Measurements from ENCODE around the gene STK4.
A peak's percentile ranks its signal among the peaks of the same experiment; 100 is the strongest.

Gene STK4

DNA sequence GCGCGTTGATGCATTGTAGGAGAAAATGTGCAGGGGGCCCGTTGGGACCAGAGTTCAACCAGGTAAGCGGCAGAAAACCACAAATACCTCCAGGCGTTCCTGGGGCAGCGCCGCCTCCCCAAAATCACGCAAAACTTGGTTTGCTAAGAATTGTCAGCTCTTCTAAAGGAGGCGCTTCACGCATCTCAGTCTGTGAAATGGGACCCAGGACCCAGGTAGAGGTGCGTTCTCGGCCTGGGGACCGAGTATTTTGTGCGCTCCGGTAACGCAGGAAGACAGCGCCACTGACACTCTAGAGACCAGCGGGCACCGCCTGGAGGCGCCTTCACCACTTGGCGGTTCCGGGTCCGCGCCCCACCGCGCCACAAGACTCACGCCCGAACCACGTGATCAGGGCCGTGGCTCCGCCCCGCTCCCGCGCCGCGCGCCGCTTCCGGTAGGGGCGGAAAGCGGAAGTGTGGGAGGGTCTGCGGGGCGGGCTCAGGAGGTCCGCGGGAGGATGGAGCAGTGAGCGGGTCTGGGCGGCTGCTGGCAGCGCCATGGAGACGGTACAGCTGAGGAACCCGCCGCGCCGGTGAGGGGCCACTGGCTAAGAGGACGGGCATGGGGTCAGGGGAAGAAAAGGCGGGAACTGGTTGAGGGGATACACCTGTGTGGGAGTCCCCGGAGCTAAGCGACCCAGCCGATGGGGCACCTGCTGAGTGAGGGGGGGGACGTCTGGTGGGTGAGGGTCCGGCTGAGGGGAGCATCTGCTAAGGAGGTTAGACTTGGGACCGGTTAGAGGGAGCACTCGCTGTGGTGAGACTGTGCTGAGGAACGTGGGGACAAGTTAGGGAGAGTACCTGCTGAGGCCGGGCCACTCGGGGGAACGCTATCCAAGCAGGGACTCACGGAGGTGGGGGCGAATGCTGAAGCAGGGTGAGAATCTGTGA is at the start of gene STK4:
STK4 (plus strand) TSS at position 483 of the 932 bp plus-strand sequence; CDS start at position 540, 57 bp downstream.
- peak; percentile 94 for DNase-seq (ENCODE audit: low read depth, low spot score)

DNA sequence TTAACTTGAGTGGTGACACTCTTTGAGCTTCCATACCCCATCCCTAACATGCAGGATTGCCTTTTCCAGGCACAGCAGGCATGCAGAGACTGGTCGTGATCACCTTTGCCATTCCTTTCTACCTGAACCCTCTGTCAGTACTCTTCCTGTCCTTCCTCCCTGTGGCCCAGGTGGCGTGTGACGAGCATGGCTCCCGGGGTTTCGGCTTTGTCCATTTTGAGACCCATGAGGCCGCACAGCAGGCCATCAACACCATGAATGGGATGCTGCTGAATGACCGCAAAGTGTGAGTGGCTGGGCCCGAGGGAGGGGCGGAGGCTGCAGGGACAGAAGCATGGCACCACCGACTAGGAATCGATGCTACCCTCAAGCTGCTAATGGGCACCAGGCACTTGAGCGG is 49.7 kb upstream of the STK4 start:
- DNase-seq (ENCODE audit: low read depth, low spot score) = no peak

DNA sequence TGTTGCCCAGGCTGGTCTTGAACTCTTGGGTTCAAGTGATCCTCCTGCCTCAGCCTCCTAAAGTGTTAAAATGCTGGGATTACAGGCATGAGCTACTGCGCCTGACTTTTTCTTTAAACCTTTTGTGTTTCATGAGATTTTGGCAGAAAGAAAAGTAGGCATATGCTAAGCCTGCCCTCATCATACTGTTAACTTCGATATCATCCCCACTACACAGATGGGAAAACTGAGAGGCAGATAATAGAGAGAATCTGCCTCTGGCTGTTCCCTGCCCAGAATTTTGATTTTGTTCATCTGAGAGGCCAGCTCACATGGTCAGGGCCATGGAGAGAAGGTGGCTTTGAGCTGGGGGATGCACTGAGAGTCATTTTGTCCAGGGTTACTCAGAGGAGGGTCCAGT is 48.9 kb upstream of the STK4 start:
- DNase-seq (ENCODE audit: low read depth, low spot score) = no peak

DNA sequence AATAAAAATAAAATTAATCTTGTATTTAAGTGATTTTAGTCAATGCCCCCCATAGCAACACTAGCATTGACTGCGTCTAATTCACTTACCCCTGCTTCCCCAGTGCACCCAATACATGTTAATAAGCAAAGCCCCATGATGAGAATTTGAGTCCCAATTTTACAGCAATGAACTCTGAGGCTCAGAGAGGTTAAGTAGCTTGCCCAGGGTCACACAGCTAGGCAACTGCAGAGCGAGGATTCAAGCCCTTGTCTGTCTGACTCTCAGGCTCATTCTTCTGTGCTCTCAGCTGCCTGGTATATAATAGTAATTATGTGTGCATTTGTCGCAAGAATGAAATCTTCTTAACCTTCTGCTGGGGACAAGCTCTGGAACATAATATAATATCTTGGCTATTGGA is 48.0 kb upstream of the STK4 start:
- no peak for DNase-seq (ENCODE audit: low read depth, low spot score)

DNA sequence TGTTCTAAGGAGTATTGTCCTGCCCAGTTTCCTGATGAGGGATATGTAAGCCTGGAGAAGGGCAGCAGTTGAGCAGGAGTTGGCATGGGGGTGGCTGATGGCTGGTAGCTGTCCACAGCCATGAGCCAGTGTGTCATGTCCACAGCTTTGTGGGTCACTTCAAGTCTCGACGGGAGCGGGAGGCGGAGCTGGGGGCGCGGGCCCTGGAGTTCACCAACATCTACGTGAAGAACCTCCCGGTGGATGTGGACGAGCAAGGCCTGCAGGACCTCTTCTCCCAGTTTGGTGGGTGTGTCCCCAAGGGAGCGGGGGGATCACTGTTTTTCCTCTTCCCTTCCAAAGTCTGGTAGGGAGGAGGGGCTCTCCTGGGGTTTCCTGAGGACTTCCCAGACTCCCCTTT is 47.6 kb upstream of the STK4 start:
- no peak for DNase-seq (ENCODE audit: low read depth, low spot score)

DNA sequence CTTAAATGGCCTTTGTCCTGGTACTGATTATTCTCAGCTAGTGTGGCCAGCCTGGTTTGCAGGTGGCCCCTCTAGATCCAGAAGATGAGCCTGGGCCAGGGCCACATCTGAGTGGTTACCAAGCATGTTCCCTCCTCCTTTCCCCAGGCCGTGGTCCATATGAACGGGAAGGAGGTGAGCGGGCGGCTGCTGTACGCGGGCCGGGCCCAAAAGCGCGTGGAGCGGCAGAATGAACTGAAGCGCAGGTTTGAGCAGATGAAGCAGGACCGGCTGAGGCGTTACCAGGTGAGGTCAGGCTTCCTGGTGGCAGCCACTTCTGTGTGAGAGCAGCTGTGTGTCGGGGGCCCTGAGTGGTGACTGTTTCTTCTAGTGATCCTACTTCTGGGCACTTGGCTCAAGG is 44.9 kb upstream of the STK4 start:
- DNase-seq (ENCODE audit: low read depth, low spot score) = no peak

DNA sequence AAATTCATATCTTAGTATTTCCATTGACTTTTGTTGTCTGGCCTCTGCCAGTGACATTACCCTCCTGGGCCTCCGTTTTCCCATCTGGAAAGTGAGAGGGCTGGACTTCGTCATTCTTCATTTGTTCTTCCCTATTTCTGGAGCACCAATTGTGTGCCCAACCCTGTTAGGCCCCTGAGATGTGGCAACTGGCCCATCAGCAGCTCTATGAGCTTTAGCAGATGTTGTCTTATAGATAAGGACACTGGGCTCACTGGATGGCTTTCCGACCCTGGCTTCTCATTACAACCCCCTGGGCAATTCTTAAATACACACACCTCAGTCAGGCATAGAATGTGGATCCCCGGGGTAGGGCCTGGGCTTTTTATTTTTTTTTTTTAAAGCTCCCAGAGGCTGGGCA is 41.8 kb upstream of the STK4 start:
- DNase-seq (ENCODE audit: low read depth, low spot score) = no peak

DNA sequence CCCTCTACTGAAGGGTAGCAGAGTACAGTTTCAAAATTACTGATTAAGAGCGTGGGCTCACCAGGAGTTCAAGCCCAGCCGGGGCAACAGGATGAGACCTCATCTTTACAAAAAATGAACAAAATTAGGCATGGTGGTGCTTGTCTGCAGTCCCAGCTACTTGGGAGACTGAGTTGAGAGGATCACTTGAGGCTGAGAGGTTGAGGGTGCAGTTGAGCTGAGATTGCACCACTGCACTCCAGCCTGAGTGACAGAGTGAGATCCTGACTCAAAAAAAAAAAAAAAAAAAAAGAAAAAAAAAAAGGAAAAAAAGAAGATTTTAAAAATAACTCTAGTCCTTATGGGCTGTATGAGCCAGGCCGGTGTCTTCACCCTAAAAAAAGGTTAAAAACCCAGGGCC is 37.7 kb upstream of the STK4 start:
- DNase-seq (ENCODE audit: low read depth, low spot score) = no peak

DNA sequence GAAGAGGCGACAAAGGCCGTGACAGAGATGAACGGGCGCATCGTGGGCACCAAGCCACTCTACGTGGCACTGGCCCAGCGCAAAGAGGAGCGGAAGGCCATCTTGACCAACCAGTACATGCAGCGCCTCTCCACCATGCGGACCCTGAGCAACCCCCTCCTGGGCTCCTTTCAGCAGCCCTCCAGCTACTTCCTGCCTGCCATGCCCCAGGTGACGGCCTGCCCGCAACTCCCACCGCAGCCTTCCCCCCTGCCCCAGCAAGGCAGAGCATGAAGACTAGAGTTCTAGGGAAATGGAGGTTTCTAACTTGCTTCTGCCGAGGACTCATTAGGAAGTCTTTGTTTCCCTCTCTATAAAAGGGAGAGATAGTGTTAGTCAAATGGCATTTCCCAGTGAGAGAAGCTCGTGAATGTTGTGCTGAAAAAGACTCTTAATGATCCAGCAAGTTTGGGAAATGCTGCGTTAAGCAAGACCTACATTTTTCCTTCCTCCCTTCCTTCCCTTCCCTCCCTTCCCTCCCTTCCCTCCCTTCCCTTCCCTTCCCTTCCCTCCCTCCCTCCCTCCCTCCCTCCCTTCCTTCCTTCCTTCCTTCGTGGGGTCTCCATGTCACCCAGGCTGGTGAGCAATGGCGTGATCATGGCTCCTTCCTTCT is 35.7 kb upstream of the STK4 start:
- no peak for DNase-seq (ENCODE audit: low read depth, low spot score)

DNA sequence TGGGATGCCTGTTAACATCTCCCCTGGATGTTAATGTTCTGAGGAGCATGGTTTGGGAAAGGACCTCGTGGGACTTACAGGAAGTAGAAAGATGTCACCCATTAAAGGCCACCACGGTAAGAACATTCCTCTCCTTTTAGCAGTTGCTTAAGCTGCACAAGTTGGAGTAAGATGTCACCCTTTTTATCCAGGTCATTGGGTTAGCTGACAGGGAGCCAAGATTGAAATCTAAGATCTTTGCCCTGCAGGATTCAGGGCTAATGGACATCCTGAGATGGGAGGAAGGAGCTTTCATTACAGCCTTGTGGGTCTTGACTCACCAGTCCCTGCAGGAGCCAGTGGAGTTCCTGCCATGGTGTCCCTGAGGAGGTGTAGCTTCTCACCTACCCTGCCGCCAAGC is 34.4 kb upstream of the STK4 start:
- no peak for DNase-seq (ENCODE audit: low read depth, low spot score)

DNA sequence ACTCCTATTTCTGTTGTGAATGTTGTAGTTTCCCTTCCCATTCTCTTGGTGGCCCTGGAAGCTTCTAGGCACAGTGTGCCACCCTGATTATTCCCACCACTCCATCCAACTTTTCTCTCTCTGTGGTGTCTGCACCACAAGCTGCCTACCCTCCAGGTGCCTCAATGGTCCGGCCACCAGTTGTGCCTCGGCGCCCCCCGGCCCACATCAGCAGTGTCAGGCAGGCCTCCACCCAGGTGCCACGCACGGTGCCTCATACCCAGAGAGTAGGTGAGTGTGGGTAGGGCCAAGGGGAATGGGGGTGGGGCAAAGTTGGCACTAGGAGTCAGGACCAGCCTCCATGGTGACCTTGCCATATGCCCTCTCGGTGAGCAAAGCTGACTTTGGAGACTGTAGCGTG is 33.4 kb upstream of the STK4 start:
- no peak for DNase-seq (ENCODE audit: low read depth, low spot score)

DNA sequence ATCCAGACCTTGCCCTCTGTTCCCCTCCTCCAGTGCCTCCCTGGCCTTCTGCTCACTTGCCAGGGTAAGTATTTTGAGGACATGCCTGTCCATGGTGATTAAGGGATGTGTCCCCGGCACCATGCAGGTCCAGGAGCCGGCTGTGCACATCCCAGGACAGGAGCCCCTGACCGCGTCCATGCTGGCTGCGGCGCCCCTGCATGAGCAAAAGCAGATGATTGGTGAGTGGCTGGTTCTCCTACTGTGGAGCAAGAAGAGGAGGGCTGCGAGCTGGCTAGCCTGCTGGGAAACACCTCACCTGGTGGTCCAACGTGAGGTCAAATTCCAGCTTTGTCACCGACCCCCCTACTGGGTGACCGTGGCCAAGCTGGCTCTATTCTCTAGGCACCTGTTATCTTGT is 29.8 kb upstream of the STK4 start:
- DNase-seq (ENCODE audit: low read depth, low spot score) = no peak

DNA sequence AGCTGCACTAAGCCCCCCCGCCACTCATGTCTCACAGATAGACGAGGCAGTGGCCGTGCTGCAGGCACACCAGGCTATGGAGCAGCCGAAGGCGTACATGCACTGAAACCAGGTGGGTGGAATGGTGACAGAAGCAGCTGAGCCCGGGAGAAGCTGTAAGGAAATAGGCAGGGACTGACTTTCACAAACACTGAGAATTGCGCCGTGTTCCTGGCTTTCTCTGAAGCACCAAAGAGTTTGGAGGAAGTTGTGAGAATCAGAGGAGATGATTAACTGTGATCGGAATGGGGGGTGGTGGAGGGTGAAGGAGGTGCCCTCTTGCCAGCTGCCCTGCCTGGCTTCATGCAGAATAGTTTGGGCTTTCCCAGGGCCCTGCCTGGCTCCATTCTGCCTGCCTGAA is 27.7 kb upstream of the STK4 start:
- no peak for DNase-seq (ENCODE audit: low read depth, low spot score)

DNA sequence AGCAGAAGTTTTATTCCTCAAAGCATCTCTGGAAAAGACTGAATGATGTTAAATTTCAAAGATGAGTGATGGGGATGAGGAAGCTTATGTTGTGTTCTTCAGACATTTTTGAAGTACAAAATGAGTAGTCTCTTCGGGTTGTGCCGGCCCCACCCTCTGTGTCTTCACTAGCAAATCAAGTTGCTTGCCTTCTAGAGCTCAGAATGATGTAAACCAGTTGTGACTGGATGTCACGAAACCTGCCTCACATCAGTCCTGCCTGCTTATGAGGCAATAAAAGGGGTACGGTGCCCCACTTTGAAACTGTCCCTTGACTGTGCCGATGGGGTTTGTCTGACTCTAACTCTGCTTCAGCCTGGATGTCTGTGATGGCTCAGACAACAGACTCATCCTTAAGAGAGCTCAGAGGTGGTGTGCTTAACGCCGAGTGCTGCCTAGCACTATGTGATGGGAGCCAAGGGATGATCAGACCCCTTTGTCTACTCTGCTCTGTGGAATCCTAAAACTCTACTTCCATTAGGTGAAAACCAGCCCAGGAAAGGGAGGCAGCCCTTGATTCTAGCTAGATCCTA is 25.1 kb upstream of the STK4 start:
- DNase-seq (ENCODE audit: low read depth, low spot score) = no peak

DNA sequence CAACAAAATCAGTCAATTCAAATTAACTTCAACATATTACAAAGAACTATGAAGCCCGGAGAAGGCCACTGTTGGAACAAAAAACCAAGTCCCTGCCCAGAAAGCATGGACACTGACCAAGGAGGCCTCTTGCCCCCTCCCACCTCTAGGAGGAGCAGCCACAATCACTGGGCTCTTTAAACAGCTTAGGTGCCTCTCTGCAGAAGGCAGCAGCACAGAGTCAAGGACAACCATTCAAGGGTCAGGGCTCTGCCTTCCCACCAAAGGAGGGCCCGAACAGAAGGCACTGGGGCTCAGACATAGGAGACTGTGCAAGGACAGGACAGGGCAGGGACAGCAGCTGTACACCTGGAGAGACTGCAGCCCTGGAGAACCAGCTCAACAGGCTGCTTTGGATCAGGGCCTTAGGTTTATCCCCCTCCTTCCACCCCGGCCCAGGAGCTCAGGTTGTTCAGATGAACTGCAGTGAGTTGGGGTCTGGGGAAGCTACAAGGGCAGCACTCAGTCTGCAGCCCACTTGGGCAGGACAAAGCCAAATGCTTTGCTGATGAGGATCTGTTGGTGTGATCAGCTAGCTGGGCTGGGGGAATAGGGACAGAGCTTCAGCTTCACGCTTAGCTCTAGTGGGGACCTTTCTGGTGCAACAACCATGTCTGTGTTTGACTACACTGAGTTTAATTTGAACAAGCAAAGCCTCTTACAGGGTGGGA is 23.9 kb upstream of the STK4 start:
- no peak for DNase-seq (ENCODE audit: low read depth, low spot score)

DNA sequence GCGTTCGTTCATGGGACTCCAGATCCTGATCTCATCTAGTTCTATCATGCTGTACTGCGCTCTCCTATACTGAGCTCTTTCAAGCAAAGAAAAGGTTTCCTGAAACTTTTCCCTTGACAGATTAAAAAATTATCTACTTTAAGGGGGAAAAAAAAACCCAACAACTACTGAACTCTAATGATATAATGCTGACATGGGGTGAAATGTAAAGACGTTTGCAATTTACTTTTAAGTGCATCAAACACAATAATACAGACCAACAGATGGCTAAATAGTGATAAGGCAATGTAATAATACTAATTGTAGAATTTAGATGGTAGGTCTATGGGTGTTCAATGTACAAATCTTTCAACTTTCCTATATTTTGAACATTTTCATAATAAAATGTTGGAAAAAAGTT is 22.5 kb upstream of the STK4 start:
- DNase-seq (ENCODE audit: low read depth, low spot score) = no peak

DNA sequence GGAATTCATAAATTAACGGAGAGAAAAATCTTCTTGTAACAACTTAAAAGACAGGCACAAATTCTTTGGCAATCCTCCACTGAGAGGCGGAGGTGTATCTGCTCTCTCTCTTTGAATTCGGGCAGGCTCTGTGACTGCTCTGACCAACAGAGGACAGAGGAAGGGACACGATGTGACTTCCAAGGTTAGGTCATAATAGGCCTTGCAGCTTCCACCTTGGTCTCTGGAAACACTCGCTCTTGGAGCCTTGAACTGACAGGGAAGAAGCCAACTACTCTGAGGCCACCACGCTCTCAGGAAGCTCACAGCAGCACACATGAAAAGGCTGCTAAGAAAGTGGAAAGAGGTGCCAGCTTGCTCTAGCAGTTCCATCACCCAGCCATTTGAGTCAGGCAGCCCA is 21.1 kb upstream of the STK4 start:
- DNase-seq (ENCODE audit: low read depth, low spot score) = no peak

DNA sequence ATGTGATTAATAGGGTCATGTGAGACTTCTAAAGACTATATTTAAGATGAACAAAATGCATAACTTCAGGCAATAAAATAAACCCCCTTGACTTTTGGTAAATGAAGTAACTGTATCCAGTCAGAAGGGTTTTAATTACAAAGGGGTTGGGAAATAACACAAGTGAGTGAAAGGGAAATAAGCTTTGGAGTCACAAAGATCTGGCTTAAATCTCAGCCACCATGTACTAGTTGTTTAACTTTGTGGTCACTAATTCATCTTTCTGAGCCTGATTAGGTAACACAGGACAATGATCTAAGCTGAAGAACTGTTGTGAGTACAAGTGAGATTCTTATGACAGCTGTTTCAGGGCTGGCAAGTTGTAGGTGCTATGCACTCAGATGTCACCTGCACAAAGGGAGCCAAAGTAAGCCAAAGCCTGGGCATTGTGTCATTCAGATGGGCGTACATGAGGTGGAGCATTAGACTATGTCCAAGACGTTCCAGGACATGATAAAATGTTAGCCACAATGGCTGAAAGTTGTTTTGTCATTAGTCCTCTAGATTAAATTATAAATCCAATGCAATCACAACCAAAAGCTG is 19.9 kb upstream of the STK4 start:
- no peak for DNase-seq (ENCODE audit: low read depth, low spot score)

DNA sequence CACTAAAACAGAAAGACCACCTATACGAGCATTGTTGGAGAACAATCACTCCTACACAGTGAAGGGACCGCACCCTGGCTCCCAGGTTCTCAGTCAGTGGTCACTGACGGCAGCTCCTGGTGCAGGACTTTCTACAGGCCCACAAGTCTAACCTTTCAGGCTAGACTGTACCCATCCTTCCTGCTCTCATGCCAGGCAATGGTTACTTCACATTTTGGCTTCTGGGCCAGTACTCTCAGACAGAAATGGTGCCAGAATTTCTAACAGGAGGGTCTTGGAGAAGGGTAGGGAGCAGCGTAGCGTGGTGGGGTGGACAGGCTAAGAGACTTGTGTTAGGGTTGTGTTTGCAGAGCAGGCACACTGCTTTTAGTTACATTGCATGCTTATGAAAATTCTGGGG is 18.2 kb upstream of the STK4 start:
- DNase-seq (ENCODE audit: low read depth, low spot score) = no peak

DNA sequence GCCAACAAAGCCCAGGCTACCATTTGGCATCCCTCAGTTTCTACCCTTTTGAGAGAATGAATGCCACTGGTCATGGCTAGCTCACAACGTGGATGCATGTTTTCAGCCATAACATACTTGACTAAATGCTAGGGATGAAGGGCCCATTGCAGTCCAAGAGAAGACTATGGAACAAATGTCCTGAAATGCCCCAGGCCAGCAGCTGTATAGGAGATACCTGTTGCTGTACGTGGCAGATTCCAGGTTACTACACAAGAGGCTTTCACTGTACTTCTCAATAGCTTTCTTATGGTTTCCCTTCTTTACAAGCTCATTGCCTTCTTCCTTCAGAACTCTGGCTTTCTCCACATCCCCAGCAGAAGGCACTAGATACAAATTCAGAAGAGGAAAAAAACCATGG is 17.8 kb upstream of the STK4 start:
- DNase-seq (ENCODE audit: low read depth, low spot score) = no peak

DNA sequence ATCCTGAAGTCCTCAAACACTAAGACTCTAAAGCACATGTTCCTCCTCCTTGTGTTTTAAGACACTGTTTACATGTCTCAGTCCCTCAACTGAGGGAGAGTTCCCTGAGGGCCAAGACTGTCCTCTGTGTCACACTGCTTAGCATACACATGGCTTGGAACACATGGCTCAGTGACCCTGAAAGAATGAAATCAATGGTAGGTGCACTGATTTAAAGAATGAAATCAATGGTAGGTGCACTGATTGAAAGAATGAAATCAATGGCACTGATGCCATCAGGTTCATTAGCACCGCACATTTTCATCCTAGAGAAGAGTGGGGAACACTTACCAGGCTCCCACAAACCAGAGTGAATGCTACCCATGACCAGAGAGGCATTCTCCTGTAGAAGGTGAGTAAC is 15.9 kb upstream of the STK4 start:
- no peak for DNase-seq (ENCODE audit: low read depth, low spot score)

DNA sequence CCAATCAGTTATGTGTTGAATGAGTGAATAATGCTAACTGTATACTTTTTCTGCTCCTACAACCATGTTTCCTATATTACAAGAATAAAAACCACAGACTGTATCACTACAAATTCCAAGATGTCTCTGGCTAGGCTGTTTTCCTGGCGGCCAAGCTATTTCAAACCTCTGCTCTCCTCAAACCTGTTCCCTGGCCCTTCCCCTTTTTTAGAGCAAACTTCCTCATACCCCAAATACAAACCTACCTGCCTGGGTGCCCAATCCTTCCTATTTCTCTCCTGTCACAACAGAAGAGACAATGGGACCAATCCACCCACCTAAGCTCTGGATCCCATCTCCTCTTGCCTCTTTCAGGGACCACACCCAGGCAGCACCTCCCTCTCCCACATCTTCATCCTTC is 13.6 kb upstream of the STK4 start:
- DNase-seq (ENCODE audit: low read depth, low spot score) = no peak
